IMR-90 (cell line): ENCODE measurements around the gene TLL1. TPM values are rescaled to one million over a fixed set of nuclear protein-coding genes. Genes with fewer than 3 reads are reported as not detected.

ENCODE experiments used
- ATAC-seq: fragments of 200-7000 bp; cut with Tn5 transposase; 2 replicates; pipeline ENCODE4 v1.9.1; 2020; ENCODE audit warnings: low read depth, mild to moderate bottlenecking, moderate library complexity
- BruUV-seq: library from RNA; stranded (reverse); fragments of 400-500 nt; replicated peaks from 2 replicates; lab custom pipeline; 2021; lab: Mats Ljungman, UMichigan
- CTCF ChIA-PET: fragments of 300-600 bp; formaldehyde crosslinking; extraction: SDS; loops from one replicate; lab custom pipeline; 2021; ENCODE audit warnings: antibody characterized with exemption; lab: Yijun Ruan, JAX
- POLR2A ChIA-PET: fragments of 300-600 bp; sonication (Branson Sonifier 250); formaldehyde crosslinking; loops from one replicate; lab custom pipeline; 2022; ENCODE audit warnings: antibody characterized with exemption; ENCODE audit not compliant: unreplicated experiment; lab: Charles Lee
- DNase-seq: peaks from one replicate; pipeline ENCODE4 v3.0.0; 2013
- H2AFZ ChIP-seq: replicated peaks from 2 replicates; pipeline ENCODE3; 2013; ENCODE audit warnings: low read length, mild to moderate bottlenecking; ENCODE audit not compliant: poor library complexity
- H2AK5ac ChIP-seq: 2 replicates; pipeline ENCODE4 v1.6.1; 2013; ENCODE audit warnings: low read depth, low read length, inconsistent platforms
- H2AK9ac ChIP-seq: replicated peaks from 2 replicates; pipeline ENCODE3; 2013; ENCODE audit warnings: mild to moderate bottlenecking, low read depth, low read length, moderate library complexity; ENCODE audit not compliant: poor library complexity
- H2BK120ac ChIP-seq: 2 replicates; pipeline ENCODE4 v1.6.1; 2013; ENCODE audit warnings: low read depth, low read length, inconsistent platforms
- H2BK15ac ChIP-seq: 3 replicates; pipeline ENCODE4 v1.6.1; 2013; ENCODE audit warnings: low read depth, low read length, inconsistent platforms
- H2BK20ac ChIP-seq: 2 replicates; pipeline ENCODE4 v1.6.1; 2013; ENCODE audit warnings: low read depth, mild to moderate bottlenecking, inconsistent platforms, low read length, moderate library complexity
- H2BK5ac ChIP-seq: 2 replicates; pipeline ENCODE4 v1.6.1; 2013; ENCODE audit warnings: mild to moderate bottlenecking, low read depth, low read length, inconsistent platforms; ENCODE audit not compliant: poor library complexity, severe bottlenecking
- H3K14ac ChIP-seq: replicated peaks from 2 replicates; pipeline ENCODE4 v1.6.1; 2013; ENCODE audit warnings: low read depth, low read length, inconsistent platforms
- H3K18ac ChIP-seq: 2 replicates; pipeline ENCODE4 v1.6.1; 2013; ENCODE audit warnings: low read depth, low read length, control low read depth
- H3K23ac ChIP-seq: 2 replicates; pipeline ENCODE4 v1.6.1; 2013; ENCODE audit warnings: low read depth, low read length, inconsistent platforms
- H3K27ac ChIP-seq: 2 replicates; pipeline ENCODE4 v1.5.1; 2013; ENCODE audit warnings: mild to moderate bottlenecking, control low read depth, low read length; ENCODE audit not compliant: insufficient read depth
- H3K27me3 ChIP-seq: 2 replicates; pipeline ENCODE4 v1.6.1; 2013; ENCODE audit warnings: low read length; ENCODE audit not compliant: control insufficient read depth, insufficient read depth
- H3K36me3 ChIP-seq: 2 replicates; pipeline ENCODE4 v1.6.1; 2013; ENCODE audit warnings: low read length, mixed read lengths; ENCODE audit not compliant: control insufficient read depth, insufficient read depth
- H3K4ac ChIP-seq: 2 replicates; pipeline ENCODE4 v1.6.1; 2013; ENCODE audit warnings: low read depth, low read length, inconsistent platforms
- H3K4me1 ChIP-seq: 2 replicates; pipeline ENCODE4 v1.6.1; 2013; ENCODE audit warnings: low read length, mixed read lengths; ENCODE audit not compliant: control insufficient read depth, insufficient read depth
- H3K4me2 ChIP-seq: 2 replicates; pipeline ENCODE4 v1.6.1; 2013; ENCODE audit warnings: low read depth, mild to moderate bottlenecking, control low read depth, low read length, moderate library complexity
- H3K4me3 ChIP-seq: 2 replicates; pipeline ENCODE4 v1.5.1; 2013; ENCODE audit warnings: low read depth, mild to moderate bottlenecking, control low read depth, low read length, moderate library complexity; ENCODE audit not compliant: insufficient read depth
- H3K56ac ChIP-seq: 2 replicates; pipeline ENCODE4 v1.6.1; 2013; ENCODE audit warnings: low read length, inconsistent platforms; ENCODE audit not compliant: insufficient read depth; ENCODE audit errors: extremely low read depth
- H3K79me1 ChIP-seq, 2 experiments: 2 replicates each; pipeline ENCODE4 v1.6.1; 2013; ENCODE audit warnings: low read length in 2 of 2, inconsistent platforms in 1 of 2, low read depth in 1 of 2
- H3K9ac ChIP-seq: 2 replicates; pipeline ENCODE4 v1.6.1; 2013; ENCODE audit warnings: low read depth, low read length, control low read depth
- H3K9me1 ChIP-seq: 2 replicates; pipeline ENCODE4 v1.6.1; 2013; ENCODE audit warnings: low read length, inconsistent platforms; ENCODE audit not compliant: insufficient read depth
- H3K9me3 ChIP-seq: 2 replicates; pipeline ENCODE4 v1.6.1; 2013; ENCODE audit warnings: low read length; ENCODE audit not compliant: control insufficient read depth, insufficient read depth
- H4K20me1 ChIP-seq: 2 replicates; pipeline ENCODE4 v1.6.1; 2013; ENCODE audit warnings: low read length, inconsistent platforms; ENCODE audit not compliant: insufficient read depth
- H4K5ac ChIP-seq: 2 replicates; pipeline ENCODE4 v1.6.1; 2013; ENCODE audit warnings: mild to moderate bottlenecking, low read depth, low read length, control low read depth
- H4K8ac ChIP-seq, 2 experiments: 2 replicates each; pipeline ENCODE4 v1.6.1; 2013; ENCODE audit warnings: low read depth in 2 of 2, low read length in 2 of 2, control low read depth in 1 of 2, inconsistent platforms in 1 of 2
- H4K91ac ChIP-seq: 2 replicates; pipeline ENCODE4 v1.6.1; 2013; ENCODE audit warnings: low read depth, low read length, inconsistent platforms; ENCODE audit not compliant: insufficient read depth
- RAD21 ChIP-seq: IDR thresholded peaks from 2 replicates; pipeline ENCODE4 v1.6.1; 2012; ENCODE audit warnings: low read length, improper control_type of control experiment
- WGBS, 2 experiments: methylation state at CpG; one replicate each; pipeline versions ENCODE4 v1.1.5 to v1.1.7; 2013; ENCODE audit warnings: missing lambda C conversion rate in 2 of 2; ENCODE audit not compliant: insufficient read length in 1 of 2; ENCODE audit errors: extremely low coverage in 2 of 2; 5-methylcytosine and 5-hydroxymethylcytosine counted together
- dilution Hi-C: fragments of 300-500 bp; cut with HindIII; formaldehyde crosslinking; loops from one replicate; pipeline ENCODE4 v1.14.3; 2018; ENCODE audit warnings: low sequenced_read_pairs; ENCODE audit not compliant: unreplicated experiment
- in situ Hi-C: fragments of 300-500 bp; cut with MboI; formaldehyde crosslinking; loops from 3 replicates; pipeline ENCODE4 v1.14.3; 2019; ENCODE audit warnings: low sequenced_read_pairs, inconsistent platforms, mixed read lengths
- intact Hi-C: fragments of 100-400 bp; cut with micrococcal nuclease; formaldehyde crosslinking; loops from 2 replicates; pipeline ENCODE4 v1.10.0; 2022
- polyA plus RNA-seq, 3 experiments: library from polyadenylated mRNA; depleted of rRNA; stranded (reverse); fragments of >200 nt; gene quantifications; 2 replicates each; pipeline ENCODE4 v1.2.3, GENCODE V29; 2012; ENCODE audit warnings: low replicate concordance in 1 of 3
- total RNA-seq: library from RNA; depleted of rRNA; stranded (reverse); fragments of >200 nt; gene quantifications from 2 replicates; pipeline ENCODE4 v1.2.3, GENCODE V29; 2012

TLL1 gene
- total and polyA plus RNA-seq, 2 of the 4 experiments (the other 2 are of a cell fraction): not detected

DNA sequence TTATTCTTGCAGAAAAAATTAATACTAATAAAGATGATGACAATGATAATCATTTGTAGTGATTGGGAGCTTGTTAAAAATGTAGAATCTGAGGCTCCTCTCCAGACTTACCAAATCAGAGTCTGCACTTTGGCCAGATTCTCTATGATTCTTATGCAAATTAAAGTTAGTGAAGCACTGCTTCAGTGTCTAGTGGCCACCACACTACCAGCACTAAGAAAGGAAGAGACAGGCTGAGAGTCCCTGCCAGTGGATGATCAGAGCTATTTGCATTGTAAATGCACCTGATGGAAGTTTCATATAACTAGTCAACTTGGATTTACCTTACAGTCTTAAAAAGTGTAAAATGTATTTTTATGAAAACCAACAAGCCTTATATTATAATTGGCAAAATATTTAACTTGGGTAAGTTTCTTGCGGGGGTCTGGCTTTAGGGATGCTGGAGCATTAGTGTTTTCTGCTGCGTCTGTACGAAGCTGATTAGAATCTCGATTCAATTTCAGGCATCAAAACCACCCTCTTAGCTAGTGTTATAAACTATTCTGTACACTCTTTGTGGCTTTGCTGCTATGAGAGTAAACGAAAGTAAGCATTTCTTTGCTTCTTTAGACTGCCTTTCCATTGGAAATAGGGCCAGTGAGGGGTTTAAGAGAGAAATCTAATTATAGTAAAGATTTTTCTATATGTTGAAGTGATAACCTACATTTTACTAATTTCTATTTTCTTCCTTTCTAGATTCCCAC is 114.1 kb downstream of the TLL1 start:
- no peak overlapping the region for H3K56ac ChIP-seq
- H3K14ac ChIP-seq: no peak overlapping the region
- H2AK9ac ChIP-seq: no peak overlapping the region
- CTCF ChIA-PET: no interaction called here
- no peak overlapping the region for H3K4me3 ChIP-seq
- H3K23ac ChIP-seq: no peak overlapping the region
- no CpG with 5 or more reads among the region's 5 CpGs for WGBS, 2 experiments
- no peak overlapping the region for H3K18ac ChIP-seq
- BruUV-seq: no TSS peak
- dilution Hi-C loops (no loop called here), in situ Hi-C loops (no loop called here), intact Hi-C loops (no loop called here)
- H4K8ac ChIP-seq: no peak overlapping the region
- H3K79me1 ChIP-seq: no peaks in the 10 kb centered on the region
- DNase-seq: no peak
- no peak overlapping the region for H3K9ac ChIP-seq
- no peak overlapping the region for H4K5ac ChIP-seq
- H3K9me1 ChIP-seq: no peaks in the 10 kb centered on the region
- no peak overlapping the region for H2BK5ac ChIP-seq
- H3K27ac ChIP-seq: no peak overlapping the region
- H4K91ac ChIP-seq: no peak overlapping the region
- no peak overlapping the region for H2AK5ac ChIP-seq
- no peak overlapping the region for H2AFZ ChIP-seq
- H2BK120ac ChIP-seq: no peak overlapping the region
- H4K20me1 ChIP-seq: no peaks in the 10 kb centered on the region
- no peak overlapping the region for H3K4ac ChIP-seq
- POLR2A ChIA-PET: interaction anchor here (0.6 kb wide), 1 partner anchor 320 kb away, joined by 14 read pairs; no protein-coding TSS in a partner anchor
- no peak overlapping the region for H3K4me2 ChIP-seq
- TF ChIP-seq RAD21: no peak
- H3K36me3 ChIP-seq: no peaks in the 10 kb centered on the region
- no peaks in the 10 kb centered on the region for H3K4me1 ChIP-seq
- H3K27me3 ChIP-seq: no peaks in the 10 kb centered on the region
- no peak overlapping the region for H2BK20ac ChIP-seq
- H2BK15ac ChIP-seq: no peak overlapping the region
- peaks cover 3% of the 10 kb centered on the region; the same call in 1 of the 2 replicates for H3K9me3 ChIP-seq
- ATAC-seq: no peak
